CD4-positive, alpha-beta memory T cell (primary cell): Measurements from ENCODE around the gene WNT3A. TPM values are rescaled to one million over a fixed set of nuclear protein-coding genes. Genes with fewer than 3 reads are reported as not detected.
A peak's percentile ranks its signal among the peaks of the same experiment; 100 is the strongest.

Experiments
- CTCF ChIA-PET: fragments of 350-600 bp; sonication (Branson Sonifier 250); formaldehyde crosslinking; loops from one replicate; lab custom pipeline; 2021; ENCODE audit warnings: inconsistent platforms; ENCODE audit not compliant: partially characterized antibody; lab: Charles Lee
- POLR2A ChIA-PET: fragments of 350-600 bp; sonication (Branson Sonifier 250); formaldehyde crosslinking; loops from one replicate; lab custom pipeline; 2021; ENCODE audit not compliant: partially characterized antibody; lab: Charles Lee
- DNase-seq, 5 donors: peaks; one replicate each; pipeline versions ENCODE4 v3.0.0 to v3.0.0-alpha.2; 2020 to 2022; ENCODE audit warnings: mixed read lengths in 1 of 5
- H3K27ac ChIP-seq: one replicate; pipeline ENCODE4 v1.7.0; 2013; ENCODE audit warnings: low read depth, low read length
- H3K27me3 ChIP-seq: 2 replicates; pipeline ENCODE4 v1.7.0; 2013; ENCODE audit warnings: mild to moderate bottlenecking, low read length, moderate library complexity; ENCODE audit not compliant: insufficient read depth
- H3K36me3 ChIP-seq: 2 replicates; pipeline ENCODE4 v1.7.0; 2013; ENCODE audit warnings: mild to moderate bottlenecking, low read length, moderate library complexity; ENCODE audit not compliant: insufficient read depth
- H3K4me1 ChIP-seq: 2 replicates; pipeline ENCODE4 v1.7.0; 2013; ENCODE audit warnings: mild to moderate bottlenecking, low read length, moderate library complexity; ENCODE audit not compliant: insufficient read depth
- H3K4me3 ChIP-seq, 2 donors: one replicate each; pipeline ENCODE4 v1.7.0; 2013; ENCODE audit warnings: low read length in 2 of 2, mild to moderate bottlenecking in 1 of 2
- H3K9me3 ChIP-seq, 2 donors: one replicate each; pipeline ENCODE4 v1.7.0; 2013; ENCODE audit warnings: low read length in 2 of 2, control low read depth in 1 of 2; ENCODE audit not compliant: control insufficient read depth in 1 of 2
- H3K27ac Mint-ChIP-seq, 7 donors: one replicate each; pipeline ENCODE4 v1.8.0; 2020 to 2021; ENCODE audit warnings: mixed read lengths in 7 of 7, mild to moderate bottlenecking in 6 of 7, inconsistent platforms in 3 of 7, moderate library complexity in 3 of 7
- H3K27me3 Mint-ChIP-seq, 2 donors: one replicate each; pipeline ENCODE4 v1.8.0; 2020 to 2021; ENCODE audit warnings: mixed read lengths in 2 of 2
- H3K36me3 Mint-ChIP-seq, 2 donors: one replicate each; pipeline ENCODE4 v1.8.0; 2020 to 2021; ENCODE audit warnings: mixed read lengths in 2 of 2, inconsistent platforms in 1 of 2, mild to moderate bottlenecking in 1 of 2
- H3K4me1 Mint-ChIP-seq, 4 donors: one replicate each; pipeline ENCODE4 v1.8.0; 2020 to 2021; ENCODE audit warnings: mixed read lengths in 4 of 4, mild to moderate bottlenecking in 1 of 4
- H3K4me3 Mint-ChIP-seq, 8 donors: one replicate each; pipeline ENCODE4 v1.8.0; 2020 to 2021; ENCODE audit warnings: mixed read lengths in 8 of 8, mild to moderate bottlenecking in 7 of 8, moderate library complexity in 6 of 8, inconsistent platforms in 3 of 8
- H3K9me3 Mint-ChIP-seq, 8 donors: one replicate each; pipeline ENCODE4 v1.8.0; 2020 to 2021; ENCODE audit warnings: mixed read lengths in 8 of 8, mild to moderate bottlenecking in 5 of 8, inconsistent platforms in 3 of 8, moderate library complexity in 1 of 8
- intact Hi-C: fragments of 100-400 bp; cut with micrococcal nuclease; formaldehyde crosslinking; loops from one replicate; pipeline ENCODE4 v1.15.1; 2023
- polyA plus RNA-seq, 2 donors: library from polyadenylated mRNA; unstranded; fragments of 300-500 nt; fragmentation: Illumina TruSeq; gene quantifications; one replicate each; pipeline ENCODE4 v1.2.3, GENCODE V29; 2021
- total RNA-seq, 2 experiments: library from RNA; stranded (reverse); gene quantifications; one replicate each; pipeline ENCODE4 v1.2.3, GENCODE V29; 2021

WNT3A gene
- total and polyA plus RNA-seq, 4 experiments from 2014 or later: not detected

DNA sequence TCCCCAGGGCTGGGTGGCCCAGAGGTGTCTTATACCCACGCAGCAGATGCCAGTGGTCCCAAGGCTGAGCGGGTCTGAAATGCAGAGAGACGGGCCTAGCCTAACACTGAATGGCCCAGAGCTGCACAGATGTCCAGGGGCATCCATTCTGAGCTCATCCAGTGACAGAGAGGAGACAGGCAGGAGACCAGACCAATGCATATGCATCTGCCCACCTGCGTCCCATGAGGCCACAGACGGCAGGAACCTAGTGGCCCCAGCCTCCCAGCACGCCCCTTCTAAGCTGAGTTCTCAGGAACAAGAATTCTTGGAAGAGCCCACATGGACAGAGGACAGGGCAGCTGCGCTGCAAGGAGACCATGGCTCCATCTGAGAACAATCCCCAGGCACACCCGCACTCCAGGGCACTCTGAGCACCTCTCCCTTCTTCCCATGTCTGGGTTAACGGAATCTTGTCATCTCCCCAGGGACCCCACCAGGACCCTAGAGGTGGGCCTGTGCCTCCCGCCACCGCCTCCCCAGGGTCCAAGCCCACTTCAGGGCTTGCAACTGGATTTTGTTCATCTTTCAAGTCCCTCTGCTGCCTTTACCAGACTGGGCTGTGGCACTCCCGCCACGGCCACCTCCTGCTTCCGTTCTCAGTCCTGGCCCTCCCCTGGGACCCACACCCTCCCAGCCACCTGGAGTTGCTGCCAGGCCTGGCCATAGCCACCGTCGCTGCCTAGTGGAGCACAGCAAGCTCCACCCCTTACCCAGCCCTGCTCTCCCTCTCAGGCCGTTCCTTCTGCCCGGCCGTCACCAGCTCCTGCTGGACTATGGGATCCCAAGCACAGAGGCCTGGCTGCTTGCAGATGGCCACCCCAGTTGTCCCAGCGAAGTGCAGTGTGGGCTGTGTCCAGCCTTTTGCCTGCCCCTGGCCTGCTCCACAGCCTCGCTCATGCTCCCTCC lies 3.3 kb downstream of the WNT3A start:
- H3K4me1 Mint-ChIP-seq: peaks cover 5 to 19% (median 9%) of the 10 kb centered on the region in 4 donors
- H3K9me3 Mint-ChIP-seq: no peaks in the 10 kb centered on the region
- no peak for DNase-seq
- no peak overlapping the region for H3K27ac Mint-ChIP-seq
- no peaks in the 10 kb centered on the region for H3K36me3 Mint-ChIP-seq
- peak overlapping the region in 6 of 8 donors; percentile 64 to 82 (median 74) for H3K4me3 Mint-ChIP-seq
- intact Hi-C loops: no loop called here
- Histone ChIP-seq H3K27ac (no peak overlapping the region), H3K36me3 (no peaks in the 10 kb centered on the region), H3K9me3 (no peaks in the 10 kb centered on the region), H3K27me3 (peaks cover 14% of the 10 kb centered on the region), H3K4me1 (peaks cover 14% of the 10 kb centered on the region), H3K4me3 (no peak overlapping the region)
- POLR2A ChIA-PET: no interaction called here
- CTCF ChIA-PET: no interaction called here
- H3K27me3 Mint-ChIP-seq: peaks cover 26 to 35% of the 10 kb centered on the region in 2 donors

DNA sequence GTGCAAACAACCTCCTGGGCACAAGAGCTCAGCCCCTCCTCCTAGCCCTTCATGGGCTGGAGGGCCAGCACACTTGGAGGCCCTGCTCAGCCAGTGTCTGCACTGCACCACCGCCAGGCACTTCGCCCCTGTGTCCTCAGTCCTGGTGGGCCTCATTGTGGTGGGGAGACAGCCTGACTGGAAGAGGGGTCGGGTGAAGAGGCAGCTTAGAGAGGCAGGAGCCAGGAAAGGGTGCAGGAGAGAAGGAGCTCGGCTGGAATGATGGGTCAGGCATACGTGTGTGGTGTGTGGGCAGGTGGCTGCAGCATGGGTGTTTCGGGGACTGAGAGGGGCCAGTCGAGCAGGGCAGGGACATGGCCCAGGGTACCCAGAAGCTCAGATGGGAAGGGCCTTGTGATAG lies 4.1 kb downstream of the WNT3A start:
- intact Hi-C loops: no loop called here
- H3K4me3 Mint-ChIP-seq: peak overlapping the region in 1 of 8 donors; percentile 12
- H3K27ac Mint-ChIP-seq: no peak overlapping the region
- peaks cover 14% of the 10 kb centered on the region for H3K4me1 ChIP-seq
- POLR2A ChIA-PET: no interaction called here
- H3K27me3 ChIP-seq: peaks cover 8% of the 10 kb centered on the region
- no peaks in the 10 kb centered on the region for H3K9me3 Mint-ChIP-seq
- CTCF ChIA-PET: no interaction called here
- no peaks in the 10 kb centered on the region for H3K9me3 ChIP-seq
- peaks cover 5 to 16% (median 9%) of the 10 kb centered on the region in 4 donors for H3K4me1 Mint-ChIP-seq
- H3K27me3 Mint-ChIP-seq: peaks cover 20 to 27% of the 10 kb centered on the region in 2 donors
- no peaks in the 10 kb centered on the region for H3K36me3 ChIP-seq
- no peak overlapping the region for H3K27ac ChIP-seq
- DNase-seq: no peak
- no peak overlapping the region for H3K4me3 ChIP-seq
- H3K36me3 Mint-ChIP-seq: no peaks in the 10 kb centered on the region

DNA sequence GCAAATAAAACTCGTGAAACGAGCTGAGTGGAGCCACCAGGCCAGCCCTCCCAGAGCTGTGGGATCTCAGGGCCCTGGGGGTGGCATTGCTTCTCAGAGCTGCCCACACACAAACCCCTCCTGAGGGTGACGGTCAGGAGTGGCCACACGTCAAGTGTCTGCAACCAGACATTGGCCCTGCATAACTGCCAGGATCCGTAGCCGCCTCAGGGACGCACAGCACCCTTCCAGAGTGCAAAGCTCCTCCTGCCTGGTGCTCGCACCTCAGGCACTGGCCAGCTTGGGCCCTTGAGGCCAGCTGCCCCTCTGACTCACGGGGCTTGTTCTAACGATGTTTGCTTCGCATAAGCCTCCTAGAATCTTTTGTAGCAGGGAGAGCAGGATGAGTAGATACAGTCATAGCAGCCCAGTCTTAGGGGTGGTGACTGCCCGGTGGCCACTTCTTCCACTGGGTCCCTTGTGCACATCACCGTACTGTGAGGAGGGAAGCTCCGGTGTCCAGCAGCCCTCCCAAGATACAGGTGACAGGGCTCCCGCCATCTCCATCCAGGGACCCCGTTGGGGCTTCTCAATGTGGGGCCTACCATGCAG lies 5.0 kb downstream of the WNT3A start:
- peak overlapping the region in 1 of 8 donors; percentile 34 for H3K4me3 Mint-ChIP-seq
- no peaks in the 10 kb centered on the region for H3K36me3 ChIP-seq
- H3K4me3 ChIP-seq: no peak overlapping the region
- CTCF ChIA-PET: interaction anchor here (1.7 kb wide), 1 partner anchor 7 kb away, joined by 3 read pairs; no protein-coding TSS in a partner anchor
- no peaks in the 10 kb centered on the region for H3K36me3 Mint-ChIP-seq
- no peaks in the 10 kb centered on the region for H3K9me3 Mint-ChIP-seq
- H3K27ac ChIP-seq: no peak overlapping the region
- H3K27me3 ChIP-seq: peaks cover 8% of the 10 kb centered on the region
- H3K27me3 Mint-ChIP-seq: peaks cover 18 to 23% of the 10 kb centered on the region in 2 donors
- H3K9me3 ChIP-seq: no peaks in the 10 kb centered on the region
- intact Hi-C loops: no loop called here
- no peak overlapping the region for H3K27ac Mint-ChIP-seq
- POLR2A ChIA-PET: no interaction called here
- no peak for DNase-seq
- peaks cover 14% of the 10 kb centered on the region for H3K4me1 ChIP-seq
- peaks cover 5 to 13% (median 9%) of the 10 kb centered on the region in 4 donors for H3K4me1 Mint-ChIP-seq

DNA sequence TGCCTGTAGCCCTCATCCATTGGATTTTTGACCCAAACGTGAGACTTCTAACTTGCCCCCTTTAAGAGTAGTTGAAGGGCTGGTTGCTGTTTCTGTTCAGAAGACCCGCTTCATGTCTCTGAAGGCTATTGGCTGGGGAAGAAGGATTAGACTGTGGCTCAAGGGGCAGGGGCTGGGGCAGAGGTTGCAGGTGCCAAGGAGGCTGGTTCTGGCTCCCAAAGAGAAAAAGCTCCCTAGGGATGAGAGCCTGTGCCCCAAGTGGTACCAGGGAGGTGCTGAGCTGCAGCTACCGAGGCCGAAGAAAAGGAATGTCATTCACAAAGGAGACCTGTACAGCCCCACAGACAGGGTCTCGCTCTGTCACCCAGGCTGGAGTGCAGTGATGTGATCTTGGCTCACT lies 5.8 kb downstream of the WNT3A start:
- intact Hi-C loops: no loop called here
- Mint-ChIP-seq H3K4me1 (peaks cover 3 to 13% (median 8%) of the 10 kb centered on the region in 4 donors), H3K4me3 (no peak overlapping the region), H3K36me3 (no peaks in the 10 kb centered on the region), H3K9me3 (no peaks in the 10 kb centered on the region), H3K27ac (no peak overlapping the region), H3K27me3 (peaks cover 15 to 20% of the 10 kb centered on the region in 2 donors)
- H3K4me1 ChIP-seq: peaks cover 9% of the 10 kb centered on the region
- ChIA-PET CTCF (interaction anchor here (1.7 kb wide), 1 partner anchor 8 kb away, joined by 3 read pairs; no protein-coding TSS in a partner anchor), POLR2A (no interaction called here)
- no peak for DNase-seq
- H3K36me3 ChIP-seq: no peaks in the 10 kb centered on the region
- H3K27me3 ChIP-seq: peaks cover 8% of the 10 kb centered on the region
- H3K4me3 ChIP-seq: no peak overlapping the region
- H3K27ac ChIP-seq: no peak overlapping the region
- no peaks in the 10 kb centered on the region for H3K9me3 ChIP-seq

DNA sequence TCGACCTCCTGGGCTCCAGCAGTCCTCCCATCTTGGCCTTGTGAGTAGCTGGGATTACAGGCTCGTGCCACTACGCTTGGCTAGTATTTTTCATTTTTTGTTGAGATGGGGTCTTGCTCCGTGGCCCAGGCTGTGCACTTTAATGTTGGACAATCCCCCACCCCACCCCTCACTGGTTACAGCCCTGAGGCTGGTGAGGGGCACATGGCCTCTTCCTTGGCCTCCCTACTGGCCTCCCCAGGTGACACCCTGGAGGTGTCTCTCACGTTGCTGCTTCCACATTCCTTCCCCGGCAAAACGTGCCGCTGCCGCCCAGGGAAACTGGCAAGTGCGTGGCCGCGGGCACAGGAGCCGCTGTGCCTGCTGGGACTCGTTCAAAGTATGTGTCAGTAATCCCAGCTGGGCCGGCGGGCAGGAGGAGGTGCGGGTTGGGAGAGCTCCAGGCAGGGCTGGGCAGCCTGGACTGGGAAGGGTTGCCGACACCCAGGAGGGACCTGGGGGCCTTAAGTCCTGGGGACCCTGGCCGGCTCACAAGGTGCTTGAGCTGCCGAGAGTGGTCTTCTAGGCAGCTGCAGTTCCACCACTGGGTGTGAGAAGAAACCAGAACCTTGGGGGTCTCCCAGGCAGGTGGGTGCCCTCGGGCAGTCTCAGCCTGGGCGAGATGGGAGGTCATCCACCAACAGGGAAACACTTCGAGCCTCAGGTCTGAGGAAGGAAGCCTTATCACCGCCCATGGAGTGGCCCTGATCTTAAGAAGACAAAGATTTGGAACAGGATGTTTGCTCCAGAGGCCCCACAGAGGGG lies 6.5 kb downstream of the WNT3A start:
- H3K27ac Mint-ChIP-seq: peak overlapping the region in 1 of 7 donors; percentile 51
- DNase-seq: no peak
- H3K4me3 ChIP-seq: no peak overlapping the region
- no peaks in the 10 kb centered on the region for H3K9me3 ChIP-seq
- H3K9me3 Mint-ChIP-seq: no peaks in the 10 kb centered on the region
- H3K36me3 ChIP-seq: no peaks in the 10 kb centered on the region
- peaks cover 6% of the 10 kb centered on the region for H3K4me1 ChIP-seq
- no peak overlapping the region for H3K27ac ChIP-seq
- CTCF ChIA-PET: interaction anchor here (0.6 to 1.7 kb wide), 2 partner anchors 9 to 14 kb away, joined by 3 read pairs; no protein-coding TSS in a partner anchor
- peaks cover 15 to 18% of the 10 kb centered on the region in 2 donors for H3K27me3 Mint-ChIP-seq
- H3K4me3 Mint-ChIP-seq: no peak overlapping the region
- POLR2A ChIA-PET: no interaction called here
- H3K27me3 ChIP-seq: peaks cover 8% of the 10 kb centered on the region
- peaks cover 3 to 13% (median 8%) of the 10 kb centered on the region in 4 donors for H3K4me1 Mint-ChIP-seq
- intact Hi-C loops: no loop called here
- H3K36me3 Mint-ChIP-seq: no peaks in the 10 kb centered on the region

DNA sequence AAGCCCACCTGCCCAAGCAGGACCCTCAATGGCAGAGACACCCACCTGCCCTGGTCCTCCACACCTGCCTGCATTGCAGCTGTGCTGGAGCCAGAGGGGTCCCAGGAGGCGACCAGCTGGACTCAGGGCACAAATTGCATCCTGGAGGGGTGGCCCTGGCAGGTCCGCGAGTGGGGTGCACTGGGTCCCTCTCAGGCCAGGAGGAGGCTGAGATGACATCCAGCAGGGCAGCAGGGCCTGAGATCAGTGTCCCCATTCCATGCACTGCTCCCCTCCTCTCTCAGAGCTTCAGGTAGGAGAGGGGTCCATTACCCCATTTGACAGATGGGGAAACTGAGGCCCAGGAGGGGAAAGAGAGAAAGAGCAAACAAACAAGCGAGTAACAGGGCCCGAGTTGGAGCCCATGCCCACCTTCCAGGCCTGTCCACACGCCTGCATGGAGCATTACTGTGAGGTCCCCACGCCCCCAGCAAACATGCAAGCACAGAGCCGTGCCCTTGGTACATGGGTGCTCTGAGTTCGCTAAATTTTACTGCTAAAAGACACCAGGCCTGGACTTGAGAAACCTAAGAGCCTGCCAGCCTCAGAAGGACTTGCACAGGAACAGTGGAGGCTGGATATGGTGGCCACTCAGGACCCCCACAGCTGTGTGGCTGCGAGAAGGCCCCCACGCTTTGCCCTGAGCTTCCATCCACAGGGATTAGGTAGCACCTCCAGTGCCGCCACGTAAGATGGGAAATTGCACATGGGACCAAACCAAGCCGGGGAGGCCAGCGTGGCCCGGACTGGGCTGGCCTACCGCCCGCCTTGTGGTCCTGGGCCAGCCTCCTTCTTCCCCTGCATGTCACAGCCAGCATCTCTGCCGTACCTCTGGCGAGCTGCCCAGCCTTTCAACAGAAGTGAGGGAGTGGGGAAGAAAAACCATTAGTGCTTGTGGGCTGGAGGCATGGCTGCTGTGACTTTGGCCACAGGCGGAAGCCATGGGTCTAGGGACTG lies 7.4 kb downstream of the WNT3A start:
- intact Hi-C loops: no loop called here
- ChIA-PET CTCF (interaction anchor here (1.7 kb wide), 1 partner anchor 10 kb away, joined by 3 read pairs; no protein-coding TSS in a partner anchor), POLR2A (no interaction called here)
- Histone ChIP-seq H3K27me3 (peaks cover 2% of the 10 kb centered on the region), H3K36me3 (no peaks in the 10 kb centered on the region), H3K27ac (no peak overlapping the region), H3K9me3 (no peaks in the 10 kb centered on the region), H3K4me1 (peaks cover 5% of the 10 kb centered on the region), H3K4me3 (no peak overlapping the region)
- H3K4me3 Mint-ChIP-seq: no peak overlapping the region
- H3K27ac Mint-ChIP-seq: no peak overlapping the region
- H3K4me1 Mint-ChIP-seq: peaks cover 2 to 6% (median 4%) of the 10 kb centered on the region in 4 donors
- peaks cover 12 to 13% of the 10 kb centered on the region in 2 donors for H3K27me3 Mint-ChIP-seq
- H3K36me3 Mint-ChIP-seq: no peaks in the 10 kb centered on the region
- no peak for DNase-seq
- no peaks in the 10 kb centered on the region for H3K9me3 Mint-ChIP-seq
